PC-3 (cell line): Measurements from ENCODE around the gene IBA57. TPM values are rescaled to one million over a fixed set of nuclear protein-coding genes. Genes with fewer than 3 reads are reported as not detected.

Experiments used
- ATAC-seq: fragments of 200-7000 bp; cut with Tn5 transposase; 2 replicates; pipeline ENCODE4 v1.9.1; 2020; ENCODE audit warnings: mild to moderate bottlenecking, moderate library complexity
- BruUV-seq: library from RNA; stranded (reverse); fragments of 400-500 nt; replicated peaks from 2 replicates; lab custom pipeline; 2021; lab: Mats Ljungman, UMichigan
- CTCF ChIA-PET: fragments of 300-600 bp; sonication (Branson Sonifier 250); formaldehyde crosslinking; loops from one replicate; lab custom pipeline; 2022; ENCODE audit warnings: antibody characterized with exemption; lab: Charles Lee
- POLR2A ChIA-PET: fragments of 300-600 bp; sonication (Branson Sonifier 250); formaldehyde crosslinking; loops from one replicate; lab custom pipeline; 2022; ENCODE audit warnings: antibody characterized with exemption; ENCODE audit not compliant: unreplicated experiment; lab: Charles Lee
- DNase-seq: peaks from one replicate; pipeline ENCODE4 v3.0.0-alpha.2; 2015
- H2AFZ ChIP-seq: fragments of 300-600 bp; sonication (generic); 2 replicates; pipeline ENCODE4 v1.6.0; 2016; ENCODE audit warnings: antibody characterized with exemption, low read length
- H3F3A ChIP-seq: fragments of 300-600 bp; sonication (generic); one replicate; pipeline ENCODE4 v1.6.0; 2017; ENCODE audit warnings: antibody characterized with exemption, low read length, control low read depth, mild to moderate bottlenecking; ENCODE audit not compliant: unreplicated experiment
- H3K27ac ChIP-seq: fragments of 300-600 bp; sonication (generic); 2 replicates; pipeline ENCODE4 v1.5.1; 2016; ENCODE audit warnings: mild to moderate bottlenecking, low read length
- H3K27me3 ChIP-seq: fragments of 300-600 bp; sonication (generic); 2 replicates; pipeline ENCODE4 v1.6.1; 2016; ENCODE audit warnings: low read length, mixed read lengths
- H3K36me3 ChIP-seq: fragments of 300-600 bp; sonication (generic); 2 replicates; pipeline ENCODE4 v1.6.1; 2016; ENCODE audit warnings: low read depth, mixed run types, low read length, mixed read lengths
- H3K4me1 ChIP-seq: fragments of 300-600 bp; sonication (generic); 2 replicates; pipeline ENCODE4 v1.5.1; 2016; ENCODE audit warnings: low read length; ENCODE audit not compliant: insufficient read depth
- H3K4me2 ChIP-seq: fragments of 300-600 bp; sonication (generic); 2 replicates; pipeline ENCODE4 v1.6.0; 2016; ENCODE audit warnings: low read length
- H3K4me3 ChIP-seq: fragments of 300-600 bp; sonication (generic); 2 replicates; pipeline ENCODE4 v1.5.1; 2016; ENCODE audit warnings: mild to moderate bottlenecking, low read length, mixed read lengths
- H3K79me2 ChIP-seq: fragments of 300-600 bp; sonication (generic); 2 replicates; pipeline ENCODE4 v1.6.1; 2017; ENCODE audit warnings: low read length, mixed read lengths
- H3K9ac ChIP-seq: fragments of 300-600 bp; sonication (generic); 2 replicates; pipeline ENCODE4 v1.6.0; 2016; ENCODE audit warnings: mild to moderate bottlenecking, low read length
- H3K9me2 ChIP-seq: fragments of 300-600 bp; sonication (generic); replicated peaks from 2 replicates; pipeline ENCODE4 v1.6.1; 2016; ENCODE audit warnings: mixed run types, low read length, mixed read lengths
- H3K9me3 ChIP-seq: fragments of 300-600 bp; sonication (generic); 2 replicates; pipeline ENCODE4 v1.6.1; 2016; ENCODE audit warnings: low read length, mixed read lengths
- H4K20me1 ChIP-seq: fragments of 300-600 bp; sonication (generic); 2 replicates; pipeline ENCODE4 v1.6.1; 2016; ENCODE audit warnings: low read length, mixed read lengths
- CTCF ChIP-seq: fragments of 300-600 bp; sonication (generic); conservative IDR thresholded peaks from 2 replicates; pipeline ENCODE4 v1.5.1; 2017; ENCODE audit warnings: antibody characterized with exemption, low read depth, mild to moderate bottlenecking, low read length
- EZH2 ChIP-seq: fragments of 300-600 bp; sonication (generic); IDR thresholded peaks from one replicate; pipeline ENCODE4 v1.6.1; 2017; ENCODE audit warnings: antibody characterized with exemption, mild to moderate bottlenecking, low read length; ENCODE audit not compliant: unreplicated experiment
- EZH2phosphoT487 ChIP-seq: fragments of 300-600 bp; sonication (generic); IDR thresholded peaks from 2 replicates; pipeline ENCODE4 v1.6.1; 2018; ENCODE audit warnings: mild to moderate bottlenecking, antibody characterized with exemption, low read length, borderline replicate concordance
- intact Hi-C: fragments of 100-400 bp; cut with micrococcal nuclease; formaldehyde crosslinking; loops from 2 replicates; pipeline ENCODE4 v1.9.0; 2023
- total RNA-seq: library from RNA; depleted of rRNA; stranded (reverse); fragments of >200 nt; gene quantifications from 2 replicates; pipeline ENCODE4 v1.2.3, GENCODE V29; 2014

Gene IBA57
- total RNA-seq, 1 experiment from 2014 or later, result 18.3 TPM

DNA sequence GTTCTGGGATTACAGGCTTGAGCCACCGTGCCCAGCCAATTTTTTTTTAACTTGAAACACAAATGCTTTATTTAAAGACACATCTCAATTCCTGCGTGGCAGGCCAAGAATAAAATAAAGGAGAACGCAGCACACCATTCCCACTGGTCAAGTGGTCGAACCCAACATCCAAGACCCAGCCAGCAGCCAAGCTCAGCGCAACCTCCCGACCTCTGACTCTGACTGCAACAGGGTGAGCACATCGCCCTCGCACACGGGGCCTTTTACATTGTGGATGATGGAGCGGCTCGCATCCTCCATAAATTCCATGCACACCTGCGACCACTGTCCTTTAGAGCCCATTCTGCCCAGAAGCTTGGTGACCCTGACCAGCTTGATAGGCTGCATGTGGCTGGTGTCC, 31.0 kb upstream of the IBA57 start:
- no peaks in the 10 kb centered on the region for H3K9me3 ChIP-seq
- no peaks in the 10 kb centered on the region for H3K36me3 ChIP-seq
- intact Hi-C loops, result no loop called here
- peaks cover 5% of the 10 kb centered on the region for H3F3A ChIP-seq
- H3K27me3 ChIP-seq, result no peaks in the 10 kb centered on the region
- H3K79me2 ChIP-seq, result no peaks in the 10 kb centered on the region
- CTCF ChIA-PET, result no interaction called here
- no peak overlapping the region for H2AFZ ChIP-seq
- H3K4me1 ChIP-seq, result peaks cover 12% of the 10 kb centered on the region
- no peaks in the 10 kb centered on the region for H3K9me2 ChIP-seq
- no peak overlapping the region for H3K4me2 ChIP-seq
- H3K4me3 ChIP-seq, result no peak overlapping the region
- H3K9ac ChIP-seq, result no peak overlapping the region
- no peak overlapping the region for H3K27ac ChIP-seq
- POLR2A ChIA-PET, result no interaction called here
- no peak for ATAC-seq
- TF ChIP-seq CTCF, result no peak
- no peak for TF ChIP-seq EZH2
- TF ChIP-seq EZH2phosphoT487, result no peak
- no TSS peak for BruUV-seq
- no peaks in the 10 kb centered on the region for H4K20me1 ChIP-seq
- no peak for DNase-seq

DNA sequence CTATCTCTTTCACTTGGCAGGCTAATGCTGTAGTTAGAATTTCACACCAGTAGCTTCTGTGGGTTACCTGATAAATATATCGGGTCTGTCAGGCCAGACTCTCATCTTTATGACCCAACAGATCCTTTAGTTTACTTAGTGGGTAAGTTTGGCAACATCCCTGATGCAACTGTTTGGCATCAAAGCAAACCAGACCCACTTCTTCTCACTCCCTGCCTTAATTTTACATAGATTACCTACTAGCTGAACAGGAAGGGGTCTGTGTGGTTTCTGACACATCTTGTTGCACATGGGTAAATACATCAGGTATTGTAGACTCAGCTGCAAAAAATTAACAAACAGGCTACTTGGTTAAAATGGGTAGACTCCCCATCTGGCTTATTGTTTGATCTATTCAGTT, 28.7 kb upstream of the IBA57 start:
- no peaks in the 10 kb centered on the region for H3F3A ChIP-seq
- H3K9me2 ChIP-seq, result no peaks in the 10 kb centered on the region
- DNase-seq, result peak; percentile 44
- peaks cover 10% of the 10 kb centered on the region for H4K20me1 ChIP-seq
- no peak overlapping the region for H3K4me3 ChIP-seq
- peaks cover 18% of the 10 kb centered on the region for H3K79me2 ChIP-seq
- intact Hi-C loops, result no loop called here
- POLR2A ChIA-PET, result interaction anchor here (0.6 kb wide), 1 partner anchor 29 kb away, joined by 11 read pairs; the partner anchor contains the start of gene IBA57
- no peak overlapping the region for H3K27ac ChIP-seq
- no peak overlapping the region for H2AFZ ChIP-seq
- H3K4me2 ChIP-seq, result no peak overlapping the region
- no peak for ATAC-seq
- no TSS peak for BruUV-seq
- H3K9ac ChIP-seq, result no peak overlapping the region
- H3K36me3 ChIP-seq, result no peaks in the 10 kb centered on the region
- TF ChIP-seq CTCF (no peak), EZH2 (no peak), EZH2phosphoT487 (no peak)
- H3K27me3 ChIP-seq, result no peaks in the 10 kb centered on the region
- no peaks in the 10 kb centered on the region for H3K9me3 ChIP-seq
- peaks cover 11% of the 10 kb centered on the region for H3K4me1 ChIP-seq
- CTCF ChIA-PET, result no interaction called here

DNA sequence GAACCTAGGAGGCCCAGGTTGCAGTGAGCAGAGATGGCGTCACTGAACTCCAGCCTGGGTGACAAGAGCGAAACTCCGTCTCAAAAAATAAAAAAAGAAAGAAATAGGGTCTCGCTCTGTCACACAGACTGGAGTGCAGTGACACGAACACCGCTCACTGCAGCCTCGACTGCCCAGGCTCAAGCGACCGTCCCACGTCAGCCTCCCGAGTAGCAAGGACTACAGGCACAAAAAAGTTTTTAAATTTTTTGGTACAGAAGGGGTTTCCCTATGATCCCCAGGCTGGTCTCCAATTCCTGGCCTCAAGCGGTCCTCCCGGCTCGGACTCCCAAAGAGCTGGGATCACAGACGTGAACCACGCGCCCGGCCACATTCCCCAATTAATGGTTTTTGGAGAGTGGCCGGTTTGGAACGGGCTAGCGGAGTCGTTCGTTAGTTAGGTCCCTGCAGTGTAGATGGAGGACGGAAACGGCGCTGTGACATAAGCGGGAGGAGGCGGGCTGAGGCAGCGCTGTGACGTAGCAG, 26.1 kb upstream of the IBA57 start:
- intact Hi-C loops, result loop anchor here (1.0 kb wide), 1 partner anchor 8 kb away; no protein-coding TSS in a partner anchor
- no peak for DNase-seq
- peak overlapping the region; percentile 91 for H2AFZ ChIP-seq
- peak overlapping the region; percentile 37 for H3K27ac ChIP-seq
- H3K9me2 ChIP-seq, result no peaks in the 10 kb centered on the region
- no peaks in the 10 kb centered on the region for H3K27me3 ChIP-seq
- TSS peak; percentile 82 for BruUV-seq
- H3K36me3 ChIP-seq, result no peaks in the 10 kb centered on the region
- no peak for TF ChIP-seq EZH2
- no peak for TF ChIP-seq CTCF
- no peak for TF ChIP-seq EZH2phosphoT487
- POLR2A ChIA-PET, result no interaction called here
- peak overlapping the region; percentile 71 for H3K9ac ChIP-seq
- H4K20me1 ChIP-seq, result peaks cover 36% of the 10 kb centered on the region
- H3F3A ChIP-seq, result no peaks in the 10 kb centered on the region
- peak overlapping the region; percentile 69 for H3K4me3 ChIP-seq
- H3K79me2 ChIP-seq, result peaks cover 43% of the 10 kb centered on the region
- peaks cover 23% of the 10 kb centered on the region for H3K4me1 ChIP-seq
- peak overlapping the region; percentile 81 for H3K4me2 ChIP-seq
- CTCF ChIA-PET, result no interaction called here
- ATAC-seq, result no peak
- no peaks in the 10 kb centered on the region for H3K9me3 ChIP-seq
